Prostate gland (tissue), 2 donors: ENCODE measurements around the gene BRSK1. TPM values are rescaled to one million over a fixed set of nuclear protein-coding genes. Genes with fewer than 3 reads are reported as not detected.

Source experiments
- DNase-seq: peaks from one replicate; pipeline ENCODE4 v3.0.0-alpha.2; 2019; ENCODE audit warnings: low spot score
- H3K27ac ChIP-seq, 2 donors: fragments of 200-600 bp; sonication (generic); 2 replicates each; pipeline ENCODE4 v1.5.1; 2017 to 2019
- H3K27me3 ChIP-seq: fragments of 200-600 bp; sonication (generic); replicated peaks from 2 replicates; pipeline ENCODE4 v1.5.1; 2019; ENCODE audit not compliant: insufficient read depth
- H3K36me3 ChIP-seq, 2 donors: fragments of 200-600 bp; sonication (generic); 1 replicate in 1 of 2; 2 replicates in 1 of 2; pipeline versions ENCODE4 v1.5.1 to v1.8.1; 2017 to 2019
- H3K4me1 ChIP-seq: fragments of 200-600 bp; sonication (generic); replicated peaks from 2 replicates; pipeline ENCODE4 v1.5.1; 2019
- H3K4me3 ChIP-seq, 2 donors: fragments of 200-600 bp; sonication (generic); 2 replicates each; pipeline ENCODE4 v1.5.1; 2017 to 2019
- H3K9me3 ChIP-seq: fragments of 200-600 bp; sonication (generic); 2 replicates; pipeline ENCODE4 v1.5.1; 2017
- POLR2A ChIP-seq: fragments of 450-650 bp; IDR thresholded peaks from one replicate; pipeline ENCODE4 v1.6.1; 2016; ENCODE audit warnings: antibody characterized with exemption, mild to moderate bottlenecking
- POLR2AphosphoS5 ChIP-seq: sonication (generic); formaldehyde crosslinking; IDR thresholded peaks from one replicate; pipeline ENCODE4 v1.6.1; 2017; ENCODE audit warnings: antibody characterized with exemption
- WGBS: methylation state at CpG from one replicate; pipeline ENCODE4 v1.1.5; 2018; 5-methylcytosine and 5-hydroxymethylcytosine counted together
- intact Hi-C: fragments of 100-400 bp; cut with DNase I; formaldehyde crosslinking; loops from one replicate; pipeline ENCODE4 v1.14.2; 2022
- total RNA-seq, 2 donors: library from RNA; depleted of rRNA; stranded (reverse); fragments of >200 nt; gene quantifications; one replicate each; pipeline ENCODE4 v1.1.0, GENCODE V29; 2016
- TF ChIP-seq, protein P1 (sequence below), 4 experiments: fragments of 200-600 bp in 2 of 4; fragments of 450-650 bp in 2 of 4; sonication (generic) in 2 of 4; IDR thresholded peaks; 1 replicate in 3 of 4; 2 replicates in 1 of 4; pipeline ENCODE4 v1.5.1; 2016 to 2019; ENCODE audit warnings: antibody characterized with exemption in 4 of 4, mild to moderate bottlenecking in 2 of 4, moderate library complexity in 2 of 4

BRSK1 gene
- total RNA-seq, 2 donors from 2014 or later = 1.4 to 10.9 TPM

DNA sequence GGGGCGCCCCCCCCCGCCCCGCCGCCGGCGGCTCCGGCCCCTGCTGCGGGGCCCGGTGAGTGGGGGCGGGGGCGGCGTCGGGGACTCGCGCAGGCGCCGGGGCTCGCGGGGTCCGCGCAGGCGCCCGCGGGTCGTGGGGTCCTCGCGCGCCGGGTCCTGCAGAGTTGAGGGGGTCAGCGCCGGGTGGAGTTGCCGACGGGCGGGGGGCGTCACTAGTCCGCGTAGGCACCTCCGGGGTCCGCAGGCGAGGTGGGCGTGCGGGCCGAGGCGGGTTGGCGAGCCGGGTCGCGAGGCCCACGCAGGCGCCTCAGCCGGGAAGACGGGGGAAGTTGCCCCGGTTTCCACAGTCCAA is 25.3 kb upstream of the BRSK1 start:
- Histone ChIP-seq H3K27me3 (no peaks in the 10 kb centered on the region), H3K4me3 (peak overlapping the region; percentile 89 to 94), H3K36me3 (no peaks in the 10 kb centered on the region), H3K4me1 (peaks cover 7% of the 10 kb centered on the region), H3K9me3 (no peaks in the 10 kb centered on the region), H3K27ac (peak overlapping the region; percentile 83 to 90)
- no peak for DNase-seq
- no peak for TF ChIP-seq POLR2AphosphoS5
- TF ChIP-seq POLR2A = no peak
- TF ChIP-seq, protein P1, sequence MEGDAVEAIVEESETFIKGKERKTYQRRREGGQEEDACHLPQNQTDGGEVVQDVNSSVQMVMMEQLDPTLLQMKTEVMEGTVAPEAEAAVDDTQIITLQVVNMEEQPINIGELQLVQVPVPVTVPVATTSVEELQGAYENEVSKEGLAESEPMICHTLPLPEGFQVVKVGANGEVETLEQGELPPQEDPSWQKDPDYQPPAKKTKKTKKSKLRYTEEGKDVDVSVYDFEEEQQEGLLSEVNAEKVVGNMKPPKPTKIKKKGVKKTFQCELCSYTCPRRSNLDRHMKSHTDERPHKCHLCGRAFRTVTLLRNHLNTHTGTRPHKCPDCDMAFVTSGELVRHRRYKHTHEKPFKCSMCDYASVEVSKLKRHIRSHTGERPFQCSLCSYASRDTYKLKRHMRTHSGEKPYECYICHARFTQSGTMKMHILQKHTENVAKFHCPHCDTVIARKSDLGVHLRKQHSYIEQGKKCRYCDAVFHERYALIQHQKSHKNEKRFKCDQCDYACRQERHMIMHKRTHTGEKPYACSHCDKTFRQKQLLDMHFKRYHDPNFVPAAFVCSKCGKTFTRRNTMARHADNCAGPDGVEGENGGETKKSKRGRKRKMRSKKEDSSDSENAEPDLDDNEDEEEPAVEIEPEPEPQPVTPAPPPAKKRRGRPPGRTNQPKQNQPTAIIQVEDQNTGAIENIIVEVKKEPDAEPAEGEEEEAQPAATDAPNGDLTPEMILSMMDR (IDR thresholded peaks at IDR 0.05) = no peak
- intact Hi-C loops = no loop called here
- 0% methylated on average over 27 of the region's 53 CpGs for WGBS

DNA sequence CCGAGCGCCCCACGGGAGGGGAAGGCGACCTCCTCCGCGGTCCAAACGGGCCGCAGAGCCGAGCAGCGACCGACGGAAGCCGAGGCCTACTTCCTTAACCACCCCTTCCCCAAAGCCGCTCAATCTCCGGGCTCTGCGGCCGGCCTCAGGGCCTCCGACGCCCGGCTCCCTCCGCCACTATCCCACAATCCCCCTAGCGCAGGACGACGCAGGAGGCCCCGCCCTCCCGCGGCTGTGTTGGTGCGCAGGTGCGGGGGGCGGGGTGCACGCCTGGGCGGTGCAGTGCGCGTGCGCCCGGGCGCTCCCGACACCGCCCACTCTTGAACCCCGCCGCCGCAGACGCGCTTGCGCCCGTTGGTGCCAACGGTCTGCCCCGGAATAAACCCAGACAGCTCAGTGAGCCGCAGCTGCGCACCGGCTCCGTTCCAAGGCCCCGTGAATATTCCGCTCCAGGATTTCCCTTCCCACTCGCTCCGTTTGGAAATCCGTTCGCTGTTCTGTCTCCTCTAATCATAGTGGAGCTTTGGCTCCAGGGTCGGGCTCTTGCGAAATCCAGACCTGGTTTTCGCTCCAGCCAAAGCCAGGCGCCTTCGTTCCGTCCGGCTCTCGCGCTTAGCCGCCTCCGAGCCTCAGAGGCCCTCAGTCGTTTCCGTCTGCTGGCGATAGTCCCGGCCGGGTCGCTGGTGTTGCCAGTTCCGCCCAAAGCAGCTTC is 24.8 kb upstream of the BRSK1 start, which contains the start of gene PPP6R1:
TSS of gene PPP6R1 (minus strand) at position 190 of the 712 bp plus-strand sequence. CDS start 11,914 bp downstream, outside the sequence.
- WGBS = 0% methylated on average over 62 of the region's 76 CpGs
- no peaks in the 10 kb centered on the region for H3K36me3 ChIP-seq
- TF ChIP-seq POLR2AphosphoS5 (peak; percentile 97), POLR2A (peak; percentile 93)
- TF ChIP-seq, protein P1 (IDR thresholded peaks at IDR 0.05) = peak in 2 of 4 experiments; percentile 13 to 14
- peak within 1 kb of the TSS; percentile 89 to 94 for H3K4me3 ChIP-seq
- H3K4me1 ChIP-seq = peaks cover 7% of the 10 kb centered on the region
- peak within 1 kb of the TSS; percentile 83 to 90 for H3K27ac ChIP-seq
- H3K27me3 ChIP-seq = no peaks in the 10 kb centered on the region
- H3K9me3 ChIP-seq = no peaks in the 10 kb centered on the region
- peak; percentile 97 for DNase-seq
- intact Hi-C loops = loop anchor here (1.0 kb wide), 1 partner anchor 21 kb away; the partner anchor contains the start of gene HSPBP1

DNA sequence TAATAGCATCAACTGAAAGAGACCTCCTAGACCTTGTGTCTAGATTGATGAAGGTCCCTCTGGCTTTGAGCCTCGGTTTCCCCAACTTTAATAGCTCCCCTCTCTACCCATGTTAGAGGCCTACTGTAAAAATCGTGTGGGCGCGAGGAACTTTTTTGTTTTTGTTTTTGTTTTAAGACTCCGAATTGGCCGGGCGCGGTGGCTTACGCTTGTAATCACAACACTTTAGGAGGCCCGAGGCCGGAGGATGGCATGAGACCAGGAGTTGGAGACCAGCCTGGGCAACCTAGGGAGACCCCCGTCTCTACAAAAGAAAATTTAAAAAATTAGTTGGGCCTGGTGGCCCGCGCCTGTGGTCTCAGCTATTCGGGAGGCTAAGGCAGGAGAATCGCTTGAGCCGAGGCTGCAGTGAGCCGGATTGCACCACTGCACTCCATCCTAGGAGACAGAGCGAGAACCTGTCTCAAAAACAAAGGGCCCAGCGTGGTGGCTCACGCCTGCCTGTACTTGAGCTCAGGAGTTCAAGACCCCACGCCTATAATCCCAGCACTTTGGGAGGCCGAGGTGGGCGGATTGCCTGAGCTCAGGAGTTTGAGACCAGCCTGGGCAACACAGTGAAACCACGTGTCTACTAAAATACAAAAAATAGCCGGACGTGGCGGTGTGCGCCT is 24.1 kb upstream of the BRSK1 start:
- DNase-seq = no peak
- intact Hi-C loops = loop anchor here (1.0 kb wide), 1 partner anchor 21 kb away; the partner anchor contains the start of gene HSPBP1
- no peaks in the 10 kb centered on the region for H3K9me3 ChIP-seq
- no peaks in the 10 kb centered on the region for H3K27me3 ChIP-seq
- WGBS = 47% methylated on average over 29 of the region's 29 CpGs
- peaks cover 7% of the 10 kb centered on the region for H3K4me1 ChIP-seq
- peak overlapping the region; percentile 83 to 90 for H3K27ac ChIP-seq
- peak overlapping the region; percentile 89 to 94 for H3K4me3 ChIP-seq
- peak; percentile 8 for TF ChIP-seq POLR2A
- TF ChIP-seq, protein P1 (IDR thresholded peaks at IDR 0.05) = no peak
- no peaks in the 10 kb centered on the region for H3K36me3 ChIP-seq

DNA sequence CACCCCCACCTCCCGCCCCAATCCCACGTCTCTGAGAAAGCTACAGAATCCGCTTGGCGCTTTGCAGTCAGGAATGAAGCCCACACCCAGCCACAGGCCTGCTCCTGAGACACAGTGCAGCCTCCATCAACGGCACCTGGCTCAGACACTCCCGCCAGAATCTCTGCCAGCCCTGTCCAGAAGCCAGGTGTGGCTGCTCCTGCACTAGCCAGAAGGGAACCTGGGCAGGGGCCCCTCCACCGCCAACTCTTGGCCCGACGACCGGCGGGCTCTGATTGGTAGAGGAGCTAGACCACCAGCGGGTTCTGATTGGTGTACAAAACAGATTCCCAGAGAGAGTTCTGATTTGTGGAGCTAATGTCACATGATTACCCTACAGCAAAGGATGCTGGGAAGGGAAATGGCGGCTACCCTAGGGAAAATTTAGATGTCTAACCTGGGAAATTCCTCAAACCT is 22.1 kb upstream of the BRSK1 start:
- 90% methylated on average over 13 of the region's 13 CpGs for WGBS
- no peak overlapping the region for H3K27ac ChIP-seq
- TF ChIP-seq POLR2AphosphoS5 = no peak
- TF ChIP-seq, protein P1 (IDR thresholded peaks at IDR 0.05) = no peak
- TF ChIP-seq POLR2A = no peak
- DNase-seq = no peak
- H3K36me3 ChIP-seq = no peaks in the 10 kb centered on the region
- H3K4me1 ChIP-seq = peaks cover 5% of the 10 kb centered on the region
- intact Hi-C loops = no loop called here
- no peak overlapping the region for H3K4me3 ChIP-seq
- H3K27me3 ChIP-seq = no peaks in the 10 kb centered on the region
- no peaks in the 10 kb centered on the region for H3K9me3 ChIP-seq
